HL-60 (cell line): ENCODE data around the gene CDC42BPB.

Experiments used
- DNase-seq, 2 experiments: peaks; one replicate each; pipeline ENCODE4 v3.0.0-alpha.2; 2010 to 2020; ENCODE audit warnings: low read depth in 1 of 2, low spot score in 1 of 2
- H3K27ac ChIP-seq: fragments of 250-450 bp; sonication (Bioruptor Pico); replicated peaks from 2 replicates; pipeline ENCODE4 v1.5.1; 2020; ENCODE audit warnings: mild to moderate bottlenecking, moderate library complexity
- H3K27me3 ChIP-seq: fragments of 250-450 bp; sonication (Bioruptor Pico); 2 replicates; pipeline ENCODE4 v1.5.1; 2021; ENCODE audit warnings: mild to moderate bottlenecking, moderate library complexity; ENCODE audit not compliant: insufficient read depth, poor library complexity, severe bottlenecking
- H3K4me3 ChIP-seq: replicated peaks from 2 replicates; pipeline ENCODE4 v1.5.1; 2011; ENCODE audit warnings: mild to moderate bottlenecking, control low read depth, low read length; ENCODE audit not compliant: insufficient read depth
- CTCF ChIP-seq: IDR thresholded peaks from one replicate; pipeline ENCODE4 v1.5.1; 2011; ENCODE audit warnings: low read length, control low read depth, inconsistent platforms; ENCODE audit not compliant: insufficient read depth
- GABPA ChIP-seq: IDR thresholded peaks from 2 replicates; pipeline ENCODE4 v1.6.1; 2012; ENCODE audit warnings: low read depth
- POLR2AphosphoS5 ChIP-seq: IDR thresholded peaks from 2 replicates; pipeline ENCODE4 v1.6.1; 2012; ENCODE audit warnings: low read depth
- REST ChIP-seq: IDR thresholded peaks from 2 replicates; pipeline ENCODE4 v1.6.1; 2012; ENCODE audit warnings: low read depth; ENCODE audit not compliant: insufficient replicate concordance
- SPI1 ChIP-seq: IDR thresholded peaks from 2 replicates; pipeline ENCODE4 v1.6.1; 2012; ENCODE audit warnings: low read depth, mild to moderate bottlenecking, borderline replicate concordance

The CDC42BPB gene

GRCh38 chr14:103023881-103024473 is 33.4 kb downstream of the CDC42BPB start:
- Histone ChIP-seq H3K27ac (no peak overlapping the region), H3K27me3 (peaks cover 5% of the 10 kb centered on the region), H3K4me3 (no peak overlapping the region)
- TF ChIP-seq SPI1 (no peak), POLR2AphosphoS5 (no peak), REST (no peak), CTCF (no peak), GABPA (no peak)
- no peak for DNase-seq

GRCh38 chr14:103022685-103023044 is 34.7 kb downstream of the CDC42BPB start:
- H3K4me3 ChIP-seq, result no peak overlapping the region
- H3K27ac ChIP-seq, result no peak overlapping the region
- no peak for DNase-seq
- TF ChIP-seq GABPA (no peak), SPI1 (no peak), POLR2AphosphoS5 (no peak), REST (no peak), CTCF (no peak)
- no peaks in the 10 kb centered on the region for H3K27me3 ChIP-seq

GRCh38 chr14:103022002-103022684 is 35.2 kb downstream of the CDC42BPB start:
- TF ChIP-seq SPI1 (no peak), GABPA (no peak), CTCF (no peak), REST (no peak), POLR2AphosphoS5 (no peak)
- H3K27me3 ChIP-seq, result no peaks in the 10 kb centered on the region
- no peak overlapping the region for H3K4me3 ChIP-seq
- no peak overlapping the region for H3K27ac ChIP-seq
- DNase-seq, result no peak
